NCI-H2196 (cell line): Measurements from ENCODE around the gene MTA3.
"Not testable (repeated sequence)": the region's sequence is repeated elsewhere in the genome, so short reads cannot be mapped to it uniquely, and the experiment has no call there.

Experiments
- DNase-seq: peaks from one replicate; lab custom pipeline; 2025; ENCODE audit not compliant: unreplicated experiment; lab: John Stamatoyannopoulos, UW

MTA3 gene

DNA sequence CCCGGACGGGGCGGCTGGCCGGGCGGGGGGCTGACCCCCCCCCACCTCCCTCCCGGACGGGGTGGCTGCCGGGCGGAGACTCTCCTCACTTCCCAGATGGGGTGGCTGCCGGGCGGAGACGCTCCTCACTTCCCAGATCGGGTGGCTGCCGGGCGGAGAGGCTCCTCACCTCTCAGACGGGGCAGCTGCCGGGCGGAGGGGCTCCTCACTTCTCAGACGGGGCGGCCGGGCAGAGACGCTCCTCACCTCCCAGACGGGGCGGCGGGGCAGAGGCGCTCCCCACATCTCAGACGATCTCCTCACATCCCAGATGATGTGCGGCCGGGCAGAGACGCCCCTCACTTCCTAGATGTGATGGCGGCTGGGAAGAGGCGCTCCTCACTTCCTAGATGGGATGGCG lies 37.7 kb downstream of the MTA3 start:
- DNase-seq = not testable (repeated sequence)

DNA sequence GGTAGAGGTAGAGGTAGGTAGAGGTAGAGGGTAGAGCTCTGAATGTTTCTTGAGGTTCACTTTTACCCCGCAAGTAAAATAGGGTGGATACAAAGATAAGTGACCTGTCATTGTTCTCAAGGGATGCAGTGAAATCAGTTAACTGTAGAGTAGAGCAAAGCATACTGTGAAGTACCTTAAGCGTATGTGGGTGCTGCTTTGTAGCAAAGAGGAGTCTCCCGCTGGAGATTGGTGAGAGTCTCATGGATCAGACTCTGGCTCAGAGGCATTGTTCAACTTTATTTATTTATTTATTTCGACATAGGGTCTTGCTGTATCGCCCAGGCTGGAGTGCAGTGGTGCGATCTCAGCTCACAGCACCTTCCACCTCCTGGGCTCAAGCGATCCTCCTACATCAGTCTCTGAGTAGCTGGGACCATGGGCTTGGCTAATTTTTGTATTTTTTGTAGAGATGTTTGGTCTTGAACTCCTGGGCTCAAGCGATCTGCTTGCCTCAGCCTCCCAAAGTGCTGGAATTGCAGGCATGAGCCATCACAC lies 38.7 kb downstream of the MTA3 start:
- DNase-seq = no peak

DNA sequence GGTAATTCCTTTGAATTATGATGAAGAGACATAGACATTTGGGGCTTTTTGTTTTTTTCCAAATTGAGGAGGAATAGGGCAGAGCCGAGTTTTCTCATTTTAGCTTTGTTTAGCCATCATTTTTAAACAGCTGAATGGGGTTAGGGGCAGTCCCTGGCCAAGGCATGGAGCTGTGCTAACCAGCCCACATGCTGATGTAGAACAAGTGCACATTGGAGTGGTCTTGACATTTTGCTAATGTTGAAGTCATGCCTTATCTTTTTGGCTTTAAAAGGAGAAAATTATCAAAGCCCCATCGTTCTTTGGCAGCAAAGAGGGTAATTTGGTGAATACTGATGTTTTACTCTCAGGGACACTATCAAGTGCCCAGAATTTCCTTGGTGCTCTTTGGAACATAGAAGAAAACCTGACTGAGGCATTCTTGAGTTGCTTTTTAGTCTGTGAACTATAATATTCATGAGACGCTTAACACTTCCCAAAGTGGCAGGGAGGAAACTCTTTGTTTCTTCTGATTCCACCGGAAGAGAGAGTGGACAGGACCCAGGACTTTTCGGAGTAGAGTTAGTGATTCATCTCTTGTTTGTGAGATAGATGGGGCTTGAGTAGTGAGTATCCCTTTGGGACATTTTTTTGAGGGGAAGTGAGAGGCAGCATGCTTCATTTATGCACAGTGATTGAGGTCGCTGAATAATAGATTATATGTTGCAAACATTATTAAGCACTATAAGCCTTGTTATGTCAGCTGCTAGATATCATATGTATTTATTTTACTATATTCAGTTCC lies 45.0 kb downstream of the MTA3 start:
- no peak for DNase-seq

DNA sequence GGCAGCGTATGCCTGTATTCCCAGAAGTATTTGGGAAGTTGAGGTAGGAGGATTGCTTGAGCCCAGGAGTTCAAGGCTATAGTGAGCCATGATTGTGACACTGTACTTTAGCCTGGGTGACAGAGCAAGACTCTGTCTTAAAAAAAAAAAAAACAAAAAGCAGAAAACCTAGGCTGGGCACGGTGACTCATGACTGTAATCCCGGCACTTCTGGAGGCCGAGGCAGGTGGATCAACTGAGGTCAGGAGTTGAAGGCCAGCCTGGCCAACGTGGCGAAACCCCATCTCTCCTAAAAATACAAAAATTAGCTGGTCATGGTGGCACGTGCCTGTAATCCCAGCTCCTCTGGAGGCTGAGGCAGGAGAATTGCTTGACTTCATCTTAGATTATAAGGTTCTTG lies 46.4 kb downstream of the MTA3 start:
- no peak for DNase-seq

DNA sequence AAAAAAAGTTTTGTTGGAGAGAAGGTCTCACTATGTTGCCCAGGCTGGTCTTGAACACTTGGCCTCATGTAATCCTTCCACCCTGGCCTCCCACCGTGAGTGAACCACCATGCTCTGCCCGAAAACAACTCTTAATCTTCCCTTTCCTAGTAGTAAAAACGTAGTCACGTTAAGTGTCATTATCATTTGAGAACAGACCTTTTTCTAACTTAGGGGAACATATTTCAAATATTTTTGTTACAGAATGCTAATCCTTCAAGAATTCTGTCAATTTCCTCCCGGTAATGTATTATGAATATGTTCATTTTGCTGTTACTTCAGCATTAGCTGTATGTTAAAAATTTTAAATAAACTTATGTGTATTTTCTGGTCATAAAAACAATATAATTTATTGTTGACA lies 49.7 kb downstream of the MTA3 start:
- DNase-seq = no peak

DNA sequence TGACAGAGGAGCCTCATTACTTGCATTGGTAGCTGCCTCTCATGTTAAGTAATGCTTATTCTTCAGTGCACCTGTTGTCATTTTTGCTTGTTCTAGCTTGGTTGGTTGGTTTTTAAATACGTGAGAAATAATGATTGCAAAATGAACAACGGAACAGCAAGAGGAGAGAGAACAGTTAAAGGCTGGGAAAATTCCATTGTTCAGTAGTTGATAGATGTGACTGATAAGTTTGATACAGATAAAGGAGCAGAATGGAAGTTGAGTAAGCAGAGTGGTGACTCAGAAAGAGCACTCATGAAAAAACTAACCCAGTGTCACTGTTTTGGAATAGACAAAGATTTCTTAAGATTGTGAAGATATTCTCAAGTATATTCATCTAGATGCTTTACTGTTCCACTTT lies 50.5 kb downstream of the MTA3 start:
- DNase-seq = no peak

DNA sequence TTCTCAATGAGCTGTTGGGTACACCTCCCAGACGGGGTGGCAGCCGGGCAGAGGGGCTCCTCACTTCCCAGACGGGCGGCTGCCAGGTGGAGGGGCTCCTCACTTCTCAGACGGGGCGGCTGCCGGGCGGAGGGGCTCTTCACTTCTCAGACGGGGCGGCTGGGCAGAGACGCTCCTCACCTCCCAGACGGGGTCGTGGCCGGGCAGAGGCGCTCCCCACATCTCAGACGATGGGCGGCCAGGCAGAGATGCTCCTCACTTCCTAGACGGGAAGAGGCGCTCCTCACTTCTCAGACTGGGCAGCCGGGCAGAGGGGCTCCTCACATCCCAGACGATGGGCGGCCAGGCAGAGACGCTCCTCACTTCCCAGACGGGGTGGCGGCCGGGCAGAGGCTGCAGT lies 53.2 kb downstream of the MTA3 start:
- not testable (repeated sequence) for DNase-seq

DNA sequence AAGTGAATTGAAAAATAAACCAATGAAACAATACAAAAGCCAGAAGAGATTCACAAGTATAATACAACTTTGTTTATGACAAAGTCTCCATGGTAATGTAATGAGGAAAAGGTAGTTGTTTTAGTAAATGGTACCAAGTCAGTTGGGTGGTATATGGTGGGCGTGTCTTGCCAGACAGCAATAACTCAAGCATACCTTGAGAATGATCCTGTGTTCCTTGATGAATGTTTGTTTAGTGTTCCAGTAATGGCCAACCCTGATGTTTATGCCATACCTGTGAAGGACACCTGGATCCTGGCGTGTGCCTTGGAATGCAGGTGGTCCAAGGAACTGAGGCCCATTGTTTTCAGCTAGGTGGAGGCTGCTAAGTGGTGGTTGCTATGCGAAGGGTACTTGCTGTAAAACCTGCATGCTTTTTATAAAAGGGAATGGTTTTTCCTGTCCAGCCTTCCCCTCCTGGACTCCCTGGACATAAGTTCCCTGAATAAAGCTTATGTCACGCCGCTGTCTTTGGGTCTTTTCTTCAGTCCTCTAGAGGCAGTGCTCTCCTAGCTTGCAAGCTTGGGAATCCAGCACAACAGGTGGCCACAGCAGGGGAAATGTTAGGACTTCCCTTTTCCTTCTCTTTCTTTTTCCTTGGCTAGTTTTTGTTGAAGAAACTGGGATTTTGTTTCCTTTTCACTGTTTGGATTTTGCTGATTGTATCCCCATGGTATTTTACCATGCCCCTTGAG lies 54.7 kb downstream of the MTA3 start:
- DNase-seq = no peak

DNA sequence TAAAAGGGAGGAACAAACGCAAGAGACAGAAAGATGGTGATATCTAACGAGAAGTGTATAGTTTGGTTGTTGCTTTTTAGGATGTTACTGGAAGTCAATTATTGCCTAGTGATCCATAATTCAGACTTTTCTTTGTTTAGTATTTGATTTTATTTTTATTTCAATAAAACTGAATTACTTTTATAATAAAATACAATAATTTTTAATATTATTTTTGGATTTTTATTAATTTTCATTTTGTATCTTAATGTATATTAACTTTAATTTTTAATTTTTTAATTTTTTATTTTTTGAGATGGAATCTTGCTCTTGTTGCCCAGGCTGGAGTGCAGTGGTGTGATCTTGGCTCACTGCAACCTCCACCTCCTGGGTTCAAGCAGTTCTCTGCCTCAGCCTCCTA lies 55.6 kb downstream of the MTA3 start:
- DNase-seq = no peak

DNA sequence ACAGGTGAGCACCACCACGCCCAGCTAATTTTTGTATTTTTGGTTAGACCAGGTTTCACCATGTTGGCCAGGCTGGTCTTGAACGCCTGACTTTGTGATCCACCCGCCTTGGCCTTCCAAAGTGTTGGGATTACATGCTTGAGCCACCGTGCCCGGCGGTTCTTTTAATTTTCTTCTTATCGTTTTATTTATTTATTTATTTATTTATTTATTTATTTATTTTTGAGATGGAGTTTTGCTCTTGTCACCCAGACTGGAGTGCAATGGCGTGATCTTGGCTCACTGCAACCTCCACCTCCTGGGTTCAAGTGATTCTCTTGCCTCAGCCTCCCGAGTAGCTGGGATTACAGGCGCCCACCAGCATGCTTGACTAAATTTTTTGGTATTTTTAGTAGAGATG lies 59.6 kb downstream of the MTA3 start:
- not testable (repeated sequence) for DNase-seq

DNA sequence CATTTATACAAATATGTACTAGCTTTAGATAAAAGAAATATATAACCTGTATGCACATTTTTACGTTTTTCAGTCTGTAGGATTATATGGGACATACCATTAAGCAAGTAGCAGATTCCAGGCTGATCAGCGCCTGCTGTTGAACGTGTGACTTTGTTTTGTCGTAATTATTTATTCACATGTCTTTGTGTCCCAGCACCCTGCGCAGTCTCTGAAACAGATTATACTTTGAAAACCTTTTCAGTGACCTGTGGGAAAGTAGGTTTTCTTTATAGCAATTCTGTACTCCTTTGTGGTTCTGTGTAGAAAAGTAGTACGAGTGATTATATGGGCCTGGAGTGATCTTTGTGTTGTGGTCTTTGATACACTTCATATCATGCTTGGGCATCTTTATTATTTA lies 68.5 kb downstream of the MTA3 start:
- no peak for DNase-seq

DNA sequence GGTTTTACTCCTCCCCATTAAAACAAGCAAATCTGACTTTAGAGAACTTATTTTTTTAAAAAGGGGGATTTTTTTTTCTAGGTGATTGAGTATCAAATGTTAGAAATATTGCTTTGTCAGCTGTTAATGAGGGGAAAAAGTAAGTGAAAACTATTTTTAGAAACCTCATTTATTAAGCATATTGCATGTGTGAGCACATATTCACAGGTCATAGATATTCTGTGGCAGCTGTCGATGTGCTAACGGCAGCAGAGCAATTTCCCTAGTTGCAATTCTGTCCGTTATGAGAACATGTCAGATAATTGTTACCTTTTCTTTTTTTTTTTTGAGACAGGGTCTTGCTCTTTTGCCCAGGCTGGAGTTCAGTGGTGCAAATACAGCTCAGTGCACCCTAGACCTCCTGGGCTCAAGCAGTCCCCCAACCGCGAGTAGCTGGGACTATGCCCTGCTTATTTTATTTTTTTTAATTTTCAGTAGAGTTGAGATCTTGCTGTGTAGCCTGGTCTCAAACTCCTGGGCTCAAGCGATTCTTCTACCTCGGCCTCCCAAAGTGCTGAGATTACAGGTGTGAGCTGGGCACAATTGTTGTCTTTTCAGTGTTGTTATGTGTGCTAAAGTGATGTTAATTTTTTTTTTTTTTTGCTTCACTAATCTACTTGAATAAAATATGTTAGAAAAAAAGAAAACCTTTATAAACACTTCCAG lies 69.8 kb downstream of the MTA3 start:
- DNase-seq = no peak

DNA sequence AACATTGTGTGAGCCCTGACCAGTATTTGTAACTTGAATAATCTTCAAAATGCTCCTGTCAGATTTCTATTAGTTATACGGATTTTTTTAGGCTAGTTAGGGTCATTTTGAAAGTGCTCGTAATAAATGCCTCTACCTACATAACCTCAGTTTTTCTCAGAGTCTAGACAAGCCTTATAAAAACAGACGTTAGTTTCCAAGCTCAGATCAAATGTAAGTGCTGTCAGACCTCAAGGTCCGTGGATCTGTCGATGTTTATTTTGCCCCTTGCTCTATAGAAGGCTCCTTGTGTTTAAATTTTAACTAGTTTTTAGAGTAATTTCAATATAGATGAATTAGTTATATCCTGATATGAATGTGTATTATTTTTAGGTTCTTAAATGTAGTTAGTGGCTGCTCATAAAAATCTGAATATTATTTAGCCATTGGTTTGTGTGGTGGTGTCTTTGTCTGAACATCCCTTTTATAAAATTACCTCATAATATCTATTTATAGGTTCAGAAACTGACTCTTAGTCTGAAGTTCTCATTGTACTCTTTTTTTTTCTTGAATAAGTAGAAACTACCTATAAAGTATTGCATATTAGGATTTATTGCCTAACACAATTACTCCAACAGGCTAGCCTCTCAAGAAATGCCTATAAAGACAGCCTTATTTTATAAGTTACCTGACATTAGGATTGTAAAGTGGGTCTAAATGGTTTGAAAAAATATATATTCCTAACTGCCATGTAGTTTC lies 71.1 kb downstream of the MTA3 start:
- DNase-seq = no peak

DNA sequence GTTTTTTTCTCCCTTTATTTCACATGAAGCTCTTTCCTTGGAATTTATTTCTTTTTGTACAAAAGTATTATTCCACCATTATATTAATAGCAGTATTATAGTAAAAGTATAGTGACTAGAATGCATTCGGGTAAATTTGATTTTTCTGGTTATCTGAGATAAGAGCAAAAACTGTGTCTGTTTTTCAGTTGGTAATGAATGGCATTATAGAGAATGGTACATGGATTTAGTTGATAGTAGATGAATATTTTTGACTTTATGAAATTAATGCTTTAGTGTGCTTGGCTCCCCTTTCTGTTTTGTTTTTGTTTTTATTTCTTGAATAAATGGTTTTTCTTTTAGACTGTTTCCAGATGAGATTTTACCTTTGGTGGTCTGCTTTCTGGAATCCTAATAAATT lies 71.8 kb downstream of the MTA3 start:
- no peak for DNase-seq

DNA sequence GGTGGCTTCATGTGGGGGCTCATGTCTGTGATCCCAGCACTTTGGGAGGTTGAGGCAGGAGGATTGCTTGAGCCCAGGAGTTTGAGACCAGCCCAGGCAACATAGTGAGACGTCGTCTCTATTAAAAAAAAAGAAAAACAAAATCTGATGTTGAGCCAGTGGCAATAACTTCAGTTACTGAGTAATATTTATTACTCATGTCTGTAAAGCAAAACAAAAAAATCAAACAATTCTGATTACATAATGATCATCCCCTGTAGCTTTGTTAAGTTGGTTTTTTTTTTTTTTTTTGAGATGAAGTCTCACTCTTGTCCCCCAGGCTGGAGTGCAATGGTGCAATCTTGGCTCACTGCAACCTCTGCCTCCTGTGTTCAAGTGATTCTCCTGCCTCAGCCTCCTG lies 73.9 kb downstream of the MTA3 start:
- not testable (repeated sequence) for DNase-seq

DNA sequence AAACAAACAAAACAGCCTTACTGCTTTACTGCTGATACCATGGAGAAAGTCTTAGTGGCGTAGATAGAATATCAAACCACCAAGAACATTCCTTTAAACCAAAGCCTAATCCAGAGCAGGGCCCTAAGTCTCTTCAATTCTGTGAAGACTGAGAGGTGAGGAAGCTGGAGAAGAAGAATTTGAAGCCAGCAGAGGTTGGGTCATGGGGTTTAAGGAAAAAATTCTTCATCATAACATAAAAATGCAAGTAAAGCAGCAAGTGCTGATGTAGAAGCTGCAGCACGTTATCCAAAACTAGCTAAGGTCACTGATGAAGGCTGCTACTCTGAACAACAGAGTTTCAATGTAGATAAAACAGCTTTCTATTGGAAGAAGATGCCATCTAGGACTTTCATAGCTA lies 77.1 kb downstream of the MTA3 start:
- DNase-seq = no peak

DNA sequence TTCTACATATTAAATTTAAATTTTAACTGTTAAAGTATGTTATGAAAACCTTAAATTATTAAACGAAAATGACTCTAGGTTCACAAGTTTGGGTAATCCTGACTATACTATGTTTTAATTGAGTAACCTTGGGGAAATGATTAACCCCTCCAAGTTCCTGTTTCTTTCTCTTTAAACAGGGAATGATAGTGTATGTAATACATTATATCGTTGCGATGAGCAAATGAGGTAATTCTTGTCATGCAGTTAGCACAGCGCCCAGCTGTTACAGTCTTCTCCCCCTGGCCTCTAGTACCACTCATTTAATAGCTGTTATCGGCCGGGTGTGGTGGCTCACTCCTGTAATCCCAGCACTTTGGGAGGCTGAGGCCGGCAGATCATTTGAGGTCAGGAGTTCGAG lies 80.4 kb downstream of the MTA3 start:
- no peak for DNase-seq

DNA sequence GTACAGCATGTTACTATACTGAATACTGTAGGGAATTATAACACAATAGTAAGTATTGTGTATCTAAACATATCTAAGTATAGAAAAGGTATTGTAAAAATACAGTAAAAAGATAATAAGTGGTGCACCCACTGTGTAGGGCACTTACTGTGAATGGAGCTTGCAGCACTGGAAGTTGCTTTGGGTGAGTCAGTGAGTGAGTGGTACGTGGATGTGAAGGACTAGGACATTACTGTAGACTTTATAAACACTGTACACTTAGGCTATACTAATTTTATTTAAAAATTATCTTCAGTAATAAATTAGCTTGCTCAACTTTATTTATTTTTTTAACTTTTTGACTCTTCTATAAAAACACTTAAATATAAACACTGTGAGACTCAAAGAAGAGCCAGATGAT lies 82.6 kb downstream of the MTA3 start:
- DNase-seq = no peak

DNA sequence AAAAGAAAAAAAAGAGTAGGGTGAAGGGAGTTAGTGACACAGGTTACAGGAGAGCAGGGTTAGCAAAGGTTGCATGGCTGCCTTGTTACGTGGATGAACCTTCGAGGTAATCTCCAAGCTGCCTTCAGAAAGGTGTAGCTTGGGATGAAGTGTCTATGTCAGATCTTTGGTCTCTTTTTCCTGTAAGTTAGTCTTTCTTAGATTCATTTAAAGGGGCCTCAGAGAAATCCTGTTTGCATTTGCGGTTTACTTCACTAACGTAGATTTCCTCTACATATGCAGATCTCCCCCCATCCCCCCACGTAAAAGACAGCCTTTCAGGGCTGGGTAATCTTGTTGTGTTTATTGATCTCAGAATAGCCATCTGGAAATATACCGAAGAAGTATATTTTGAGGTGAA lies 83.7 kb downstream of the MTA3 start:
- no peak for DNase-seq

DNA sequence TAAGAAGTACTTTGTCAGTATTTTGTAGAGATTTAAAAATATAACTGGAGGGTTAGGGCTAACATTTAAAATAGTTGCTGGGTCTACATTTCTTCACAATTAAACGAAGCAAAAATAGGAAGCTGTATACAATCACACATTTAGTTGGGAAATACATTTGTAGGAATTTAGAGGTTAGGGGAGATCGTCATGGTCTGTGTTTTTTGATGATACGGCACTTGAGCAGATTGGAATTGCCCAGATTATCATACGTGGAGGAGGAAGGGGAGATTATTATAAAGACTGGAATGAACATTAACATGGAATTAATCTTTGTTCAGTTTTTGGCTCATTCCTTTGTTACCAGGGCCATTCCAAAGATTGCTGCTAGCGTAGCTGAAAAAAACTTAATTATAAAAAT lies 84.6 kb downstream of the MTA3 start:
- DNase-seq = no peak

DNA sequence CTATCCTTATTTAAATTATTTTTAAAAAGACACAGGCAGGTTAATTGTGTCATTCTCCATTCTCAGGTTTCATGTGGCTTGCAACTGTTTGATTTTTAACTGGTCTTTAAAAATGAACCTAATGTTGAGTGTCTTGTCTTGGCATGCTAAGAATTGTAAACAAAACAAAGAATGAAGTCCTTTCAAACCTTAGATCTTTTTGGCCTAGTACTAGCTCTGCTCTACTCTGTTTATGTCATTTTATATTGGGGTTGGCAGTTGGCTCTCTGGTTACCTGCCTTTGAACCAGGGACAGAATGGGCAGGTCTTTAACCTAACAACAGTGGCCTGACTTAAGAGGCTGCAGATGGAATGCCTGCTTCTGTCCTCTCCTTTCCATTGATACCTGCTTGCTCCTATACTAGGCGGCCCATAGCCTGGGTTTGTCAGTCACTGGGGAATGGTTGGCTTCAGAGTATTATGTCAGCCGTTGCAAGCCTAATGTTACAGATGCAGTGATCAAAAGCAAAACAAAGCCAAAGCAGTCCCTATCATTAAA lies 85.5 kb downstream of the MTA3 start:
- peak; percentile 25 for DNase-seq
